Nephron (organoid): ENCODE results near the gene NETO1.

Experiments used
- H3K27ac Mint-ChIP-seq, 3 experiments: 2 replicates each; pipeline ENCODE4 v1.8.0; 2020; ENCODE audit warnings: mixed read lengths in 3 of 3, mild to moderate bottlenecking in 2 of 3, moderate library complexity in 1 of 3
- H3K27me3 Mint-ChIP-seq: 2 replicates; pipeline ENCODE4 v1.8.0; 2021; ENCODE audit warnings: low read depth, mild to moderate bottlenecking, moderate library complexity, mixed read lengths
- H3K36me3 Mint-ChIP-seq: 2 replicates; pipeline ENCODE4 v1.8.0; 2020; ENCODE audit warnings: low read depth, mixed read lengths
- H3K4me1 Mint-ChIP-seq: 2 replicates; pipeline ENCODE4 v1.8.0; 2020; ENCODE audit warnings: mixed read lengths
- H3K4me3 Mint-ChIP-seq, 3 experiments: 2 replicates each; pipeline ENCODE4 v1.8.0; 2020; ENCODE audit warnings: mild to moderate bottlenecking in 3 of 3, mixed read lengths in 3 of 3, moderate library complexity in 2 of 3
- H3K9me3 Mint-ChIP-seq: 2 replicates; pipeline ENCODE4 v1.8.0; 2020; ENCODE audit warnings: mixed read lengths
- TF ChIP-seq, protein P1 (sequence below), 3 experiments: fragments of 200-600 bp; sonication (generic); IDR thresholded peaks; one replicate each; pipeline ENCODE4 v1.5.0; 2021; ENCODE audit warnings: antibody characterized with exemption in 3 of 3; ENCODE audit not compliant: unreplicated experiment in 3 of 3

Gene NETO1

DNA sequence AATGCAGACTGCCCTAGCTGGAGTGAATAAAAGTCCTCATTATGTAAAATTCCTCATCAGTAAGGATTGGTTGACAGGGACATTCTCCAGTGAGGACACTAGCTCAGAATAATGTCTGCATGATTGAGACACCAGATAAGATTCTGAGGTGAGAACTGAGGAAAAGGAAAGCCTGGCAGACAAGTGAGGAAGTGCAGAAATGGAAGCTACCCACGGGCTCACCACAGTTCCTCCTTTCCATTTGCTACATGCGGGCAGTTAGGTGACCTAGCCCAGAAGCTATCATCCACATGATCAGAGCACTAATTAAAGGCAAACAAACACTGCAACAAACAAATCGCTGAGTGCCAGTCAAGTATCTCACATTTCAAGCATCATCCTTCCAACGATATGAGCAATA is 27.7 kb downstream of the NETO1 start:
- Mint-ChIP-seq H3K27ac (no peak overlapping the region), H3K9me3 (no peaks in the 10 kb centered on the region), H3K4me3 (no peak overlapping the region), H3K27me3 (peaks cover 4% of the 10 kb centered on the region), H3K4me1 (no peaks in the 10 kb centered on the region), H3K36me3 (no peaks in the 10 kb centered on the region)
- TF ChIP-seq, protein P1, sequence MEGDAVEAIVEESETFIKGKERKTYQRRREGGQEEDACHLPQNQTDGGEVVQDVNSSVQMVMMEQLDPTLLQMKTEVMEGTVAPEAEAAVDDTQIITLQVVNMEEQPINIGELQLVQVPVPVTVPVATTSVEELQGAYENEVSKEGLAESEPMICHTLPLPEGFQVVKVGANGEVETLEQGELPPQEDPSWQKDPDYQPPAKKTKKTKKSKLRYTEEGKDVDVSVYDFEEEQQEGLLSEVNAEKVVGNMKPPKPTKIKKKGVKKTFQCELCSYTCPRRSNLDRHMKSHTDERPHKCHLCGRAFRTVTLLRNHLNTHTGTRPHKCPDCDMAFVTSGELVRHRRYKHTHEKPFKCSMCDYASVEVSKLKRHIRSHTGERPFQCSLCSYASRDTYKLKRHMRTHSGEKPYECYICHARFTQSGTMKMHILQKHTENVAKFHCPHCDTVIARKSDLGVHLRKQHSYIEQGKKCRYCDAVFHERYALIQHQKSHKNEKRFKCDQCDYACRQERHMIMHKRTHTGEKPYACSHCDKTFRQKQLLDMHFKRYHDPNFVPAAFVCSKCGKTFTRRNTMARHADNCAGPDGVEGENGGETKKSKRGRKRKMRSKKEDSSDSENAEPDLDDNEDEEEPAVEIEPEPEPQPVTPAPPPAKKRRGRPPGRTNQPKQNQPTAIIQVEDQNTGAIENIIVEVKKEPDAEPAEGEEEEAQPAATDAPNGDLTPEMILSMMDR (IDR thresholded peaks at IDR 0.05; ENCODE audit: unreplicated experiment in 3 of 3) = no peak

DNA sequence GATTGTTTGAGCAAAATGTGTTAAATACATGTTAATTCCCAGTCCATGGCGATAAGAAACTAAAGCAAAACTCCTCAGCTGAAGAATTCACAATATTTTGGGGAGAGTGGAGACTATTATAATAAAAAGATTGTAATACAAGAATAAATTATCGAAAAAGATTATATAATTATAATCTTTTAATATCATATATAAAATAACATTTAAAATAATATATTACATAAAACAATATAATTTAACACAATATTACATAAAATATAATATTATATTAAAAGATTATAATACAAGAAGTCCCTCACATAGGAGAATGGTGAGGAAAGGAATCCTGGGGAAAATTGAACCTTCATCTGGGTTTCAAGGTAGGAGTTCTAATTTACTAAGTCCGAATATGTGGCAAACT is 33.1 kb downstream of the NETO1 start:
- H3K4me3 Mint-ChIP-seq = no peak overlapping the region
- H3K36me3 Mint-ChIP-seq = no peaks in the 10 kb centered on the region
- no peak overlapping the region for H3K27ac Mint-ChIP-seq

DNA sequence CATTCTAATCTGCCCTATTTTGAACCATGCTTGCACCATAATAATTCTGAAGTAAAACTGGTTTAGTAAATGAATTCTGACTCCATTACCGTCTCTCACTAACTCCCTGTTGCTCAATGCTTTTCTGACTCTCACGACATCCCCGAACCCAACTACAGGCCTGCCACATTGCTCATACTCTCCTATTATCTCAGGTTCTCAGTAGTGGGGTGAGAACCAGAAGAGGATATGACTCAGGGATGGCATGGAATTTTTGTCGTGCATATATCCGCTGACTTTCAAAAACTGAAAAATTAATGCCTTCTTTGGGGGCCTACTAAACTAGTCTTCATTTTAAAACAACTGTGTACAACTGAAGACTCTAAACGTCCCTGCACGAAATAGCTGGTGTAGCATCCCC is 34.3 kb downstream of the NETO1 start:
- Mint-ChIP-seq H3K36me3 (no peaks in the 10 kb centered on the region), H3K27me3 (peaks cover 10% of the 10 kb centered on the region), H3K4me1 (no peaks in the 10 kb centered on the region), H3K27ac (no peak overlapping the region), H3K9me3 (no peaks in the 10 kb centered on the region), H3K4me3 (no peak overlapping the region)
- TF ChIP-seq, protein P1 (IDR thresholded peaks at IDR 0.05; ENCODE audit: unreplicated experiment in 3 of 3) = no peak

More for the DNA sequence above, 33.1 kb downstream of the NETO1 start:
- TF ChIP-seq, protein P1 (IDR thresholded peaks at IDR 0.05; ENCODE audit: unreplicated experiment in 3 of 3) = no peak
- H3K4me1 Mint-ChIP-seq = no peaks in the 10 kb centered on the region
- H3K9me3 Mint-ChIP-seq = no peaks in the 10 kb centered on the region
- H3K27me3 Mint-ChIP-seq = peaks cover 10% of the 10 kb centered on the region

DNA sequence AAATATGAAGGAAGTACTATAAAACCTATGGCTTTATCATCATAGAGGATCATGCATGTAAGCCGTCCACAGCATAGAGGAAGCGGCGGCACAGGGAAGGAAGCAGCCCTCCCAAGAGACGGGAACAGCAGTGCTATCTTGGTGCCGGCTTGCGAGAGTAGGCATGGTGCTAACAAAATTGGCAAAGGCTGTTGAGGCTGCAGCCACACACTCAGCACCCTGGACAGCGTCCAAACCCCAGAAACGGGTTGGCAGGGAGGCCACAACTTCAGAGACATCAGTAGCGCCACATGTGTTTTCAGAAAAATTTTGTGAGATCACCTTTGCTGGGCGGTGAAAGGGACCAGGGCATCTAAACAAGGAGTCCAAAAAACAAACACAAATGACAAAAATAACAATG is 37.7 kb downstream of the NETO1 start:
- Mint-ChIP-seq H3K27me3 (peaks cover 10% of the 10 kb centered on the region), H3K36me3 (no peaks in the 10 kb centered on the region), H3K9me3 (no peaks in the 10 kb centered on the region), H3K27ac (no peak overlapping the region), H3K4me3 (no peak overlapping the region), H3K4me1 (no peaks in the 10 kb centered on the region)
- TF ChIP-seq, protein P1 (IDR thresholded peaks at IDR 0.05; ENCODE audit: unreplicated experiment in 3 of 3) = no peak

DNA sequence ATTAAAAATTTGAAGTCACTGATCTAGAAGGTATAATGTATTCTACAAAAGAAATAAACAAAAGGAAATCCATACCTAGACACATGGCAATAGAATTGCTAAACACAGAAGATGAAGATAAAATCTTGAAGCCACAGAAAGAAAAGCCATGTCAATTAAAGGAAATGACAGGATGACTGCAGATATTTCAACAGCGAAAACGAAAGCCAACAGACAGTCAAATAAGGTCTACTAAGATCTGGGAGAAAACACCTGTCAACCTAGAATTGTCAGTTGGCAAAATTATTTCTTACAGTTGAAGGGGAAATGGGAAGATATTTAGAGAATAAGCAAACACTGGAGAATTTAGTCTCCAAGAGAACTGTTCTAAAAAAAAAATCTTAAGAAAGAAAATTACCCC is 39.2 kb downstream of the NETO1 start:
- Mint-ChIP-seq H3K4me1 (no peaks in the 10 kb centered on the region), H3K27me3 (peaks cover 10% of the 10 kb centered on the region), H3K27ac (no peak overlapping the region), H3K9me3 (no peaks in the 10 kb centered on the region), H3K4me3 (no peak overlapping the region), H3K36me3 (no peaks in the 10 kb centered on the region)
- TF ChIP-seq, protein P1 (IDR thresholded peaks at IDR 0.05; ENCODE audit: unreplicated experiment in 3 of 3) = no peak

DNA sequence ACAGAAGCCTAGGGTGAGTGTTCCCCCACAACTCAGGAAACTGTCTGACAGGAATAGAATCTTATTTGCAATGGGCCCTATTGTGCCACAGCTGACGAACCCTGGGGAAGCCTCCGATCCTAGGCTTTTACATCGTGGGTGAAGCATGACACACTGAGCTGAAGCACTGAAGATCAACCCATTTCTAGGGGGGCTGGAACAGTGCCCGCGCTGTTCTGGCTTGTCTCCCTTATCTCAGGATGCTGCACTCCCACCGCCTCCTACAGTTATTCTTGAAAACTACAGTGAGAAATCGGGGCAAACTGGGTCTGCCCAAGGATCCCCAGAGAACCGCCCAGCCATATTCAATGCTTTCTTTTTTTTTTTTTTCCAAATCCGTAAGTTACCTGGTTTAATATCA is 41.1 kb downstream of the NETO1 start:
- H3K27me3 Mint-ChIP-seq = peaks cover 10% of the 10 kb centered on the region
- H3K4me3 Mint-ChIP-seq = no peak overlapping the region
- H3K4me1 Mint-ChIP-seq = no peaks in the 10 kb centered on the region
- no peaks in the 10 kb centered on the region for H3K36me3 Mint-ChIP-seq
- TF ChIP-seq, protein P1 (IDR thresholded peaks at IDR 0.05; ENCODE audit: unreplicated experiment in 3 of 3) = no peak
- no peak overlapping the region for H3K27ac Mint-ChIP-seq
- H3K9me3 Mint-ChIP-seq = no peaks in the 10 kb centered on the region
